ENCODE data around the gene C1orf115.
"Not testable (repeated sequence)": the region's sequence is repeated elsewhere in the genome, so short reads cannot be mapped to it uniquely, and the experiment has no call there.

The C1orf115 gene

GRCh38 chr1:220734571-220735326, 44.6 kb downstream of the C1orf115 start:
- no peaks in the 10 kb centered on the region for H4K20me1 ChIP-seq (ENCODE audit: control insufficient read depth, insufficient read depth, low read depth, low read length)
- H3K79me2 ChIP-seq (ENCODE audit: control insufficient read depth, low read length) = no peaks in the 10 kb centered on the region
- TF ChIP-seq EZH2phosphoT487 (IDR thresholded peaks at IDR 0.05; ENCODE audit: borderline replicate concordance, low read length) (no peak), CTCF (IDR thresholded peaks at IDR 0.05; ENCODE audit: low read depth, low read length, poor library complexity, severe bottlenecking) (no peak)
- H3K36me3 ChIP-seq (ENCODE audit: control insufficient read depth, low read length) = no peaks in the 10 kb centered on the region
- no peaks in the 10 kb centered on the region for H3K27me3 ChIP-seq (ENCODE audit: control insufficient read depth, low read length)
- H3K4me1 ChIP-seq (ENCODE audit: control insufficient read depth, low read length) = peaks cover 5% of the 10 kb centered on the region
- H3K27ac ChIP-seq (ENCODE audit: low read depth, low read length) = no peak overlapping the region
- no peaks in the 10 kb centered on the region for H3K9me3 ChIP-seq (ENCODE audit: control insufficient read depth, insufficient read depth, low read length)
- H3K9me2 ChIP-seq (replicated peaks; ENCODE audit: control insufficient read depth, low read length) = no peaks in the 10 kb centered on the region
- no peak overlapping the region for H3K4me3 ChIP-seq (ENCODE audit: low read length)
- no peak overlapping the region for H3K4me2 ChIP-seq (ENCODE audit: low read length)
- no peaks in the 10 kb centered on the region for H3F3A ChIP-seq (ENCODE audit: control insufficient read depth, insufficient read depth)

- not testable (repeated sequence) for H3K27me3 ChIP-seq (ENCODE audit: control insufficient read depth, low read length); H3K79me2 ChIP-seq (ENCODE audit: control insufficient read depth, low read length); H3K9me2 ChIP-seq (replicated peaks; ENCODE audit: control insufficient read depth, low read length); H3K4me3 ChIP-seq (ENCODE audit: low read length); H3K36me3 ChIP-seq (ENCODE audit: control insufficient read depth, low read length); H3K4me1 ChIP-seq (ENCODE audit: control insufficient read depth, low read length); H3F3A ChIP-seq (ENCODE audit: control insufficient read depth, insufficient read depth); H3K27ac ChIP-seq (ENCODE audit: low read depth, low read length); H3K4me2 ChIP-seq (ENCODE audit: low read length); H4K20me1 ChIP-seq (ENCODE audit: control insufficient read depth, insufficient read depth, low read depth, low read length); H3K9me3 ChIP-seq (ENCODE audit: control insufficient read depth, insufficient read depth, low read length)
Observed at GRCh38 chr1:220736283-220736682, 46.1 kb downstream of the C1orf115 start.

- H3K4me2 ChIP-seq (ENCODE audit: low read length) = no peak overlapping the region
- no peaks in the 10 kb centered on the region for H3K4me1 ChIP-seq (ENCODE audit: control insufficient read depth, low read length)
- no peaks in the 10 kb centered on the region for H4K20me1 ChIP-seq (ENCODE audit: control insufficient read depth, insufficient read depth, low read depth, low read length)
- H3K27me3 ChIP-seq (ENCODE audit: control insufficient read depth, low read length) = peaks cover 5% of the 10 kb centered on the region; the same call in 1 of the 2 replicates
- H3F3A ChIP-seq (ENCODE audit: control insufficient read depth, insufficient read depth) = no peaks in the 10 kb centered on the region
- no peak overlapping the region for H3K4me3 ChIP-seq (ENCODE audit: low read length)
- no peaks in the 10 kb centered on the region for H3K36me3 ChIP-seq (ENCODE audit: control insufficient read depth, low read length)
- H3K9me2 ChIP-seq (replicated peaks; ENCODE audit: control insufficient read depth, low read length) = no peaks in the 10 kb centered on the region
- H3K79me2 ChIP-seq (ENCODE audit: control insufficient read depth, low read length) = no peaks in the 10 kb centered on the region
- no peaks in the 10 kb centered on the region for H3K9me3 ChIP-seq (ENCODE audit: control insufficient read depth, insufficient read depth, low read length)
- TF ChIP-seq EZH2phosphoT487 (IDR thresholded peaks at IDR 0.05; ENCODE audit: borderline replicate concordance, low read length) (no peak), CTCF (IDR thresholded peaks at IDR 0.05; ENCODE audit: low read depth, low read length, poor library complexity, severe bottlenecking) (no peak)
- H3K27ac ChIP-seq (ENCODE audit: low read depth, low read length) = no peak overlapping the region
Observed at GRCh38 chr1:220741349-220741748, 51.2 kb downstream of the C1orf115 start.

- Histone ChIP-seq H3K4me2 (ENCODE audit: low read length) (no peak overlapping the region), H3K9me3 (ENCODE audit: control insufficient read depth, insufficient read depth, low read length) (no peaks in the 10 kb centered on the region), H3K9me2 (replicated peaks; ENCODE audit: control insufficient read depth, low read length) (no peaks in the 10 kb centered on the region), H3F3A (ENCODE audit: control insufficient read depth, insufficient read depth) (no peaks in the 10 kb centered on the region), H3K27me3 (ENCODE audit: control insufficient read depth, low read length) (peaks cover 5% of the 10 kb centered on the region; the same call in 1 of the 2 replicates), H3K79me2 (ENCODE audit: control insufficient read depth, low read length) (no peaks in the 10 kb centered on the region), H4K20me1 (ENCODE audit: control insufficient read depth, insufficient read depth, low read depth, low read length) (no peaks in the 10 kb centered on the region), H3K27ac (ENCODE audit: low read depth, low read length) (no peak overlapping the region), H3K4me3 (ENCODE audit: low read length) (no peak overlapping the region), H3K36me3 (ENCODE audit: control insufficient read depth, low read length) (no peaks in the 10 kb centered on the region), H3K4me1 (ENCODE audit: control insufficient read depth, low read length) (no peaks in the 10 kb centered on the region)
- TF ChIP-seq CTCF (IDR thresholded peaks at IDR 0.05; ENCODE audit: low read depth, low read length, poor library complexity, severe bottlenecking) = no peak
- no peak for TF ChIP-seq EZH2phosphoT487 (IDR thresholded peaks at IDR 0.05; ENCODE audit: borderline replicate concordance, low read length)
Observed at GRCh38 chr1:220741825-220742224, 51.7 kb downstream of the C1orf115 start.
